Stimulated activated CD4-positive, alpha-beta T cell treated with anti-CD3 and anti-CD28 coated beads, Interleukin-4, amount 100 ng/mL, for 4 hours (primary cell): ENCODE data around the gene AATK.

Source experiments
- DNase-seq, 2 experiments: peaks; one replicate each; pipeline ENCODE4 v3.0.0-alpha.2; 2020

AATK gene

DNA sequence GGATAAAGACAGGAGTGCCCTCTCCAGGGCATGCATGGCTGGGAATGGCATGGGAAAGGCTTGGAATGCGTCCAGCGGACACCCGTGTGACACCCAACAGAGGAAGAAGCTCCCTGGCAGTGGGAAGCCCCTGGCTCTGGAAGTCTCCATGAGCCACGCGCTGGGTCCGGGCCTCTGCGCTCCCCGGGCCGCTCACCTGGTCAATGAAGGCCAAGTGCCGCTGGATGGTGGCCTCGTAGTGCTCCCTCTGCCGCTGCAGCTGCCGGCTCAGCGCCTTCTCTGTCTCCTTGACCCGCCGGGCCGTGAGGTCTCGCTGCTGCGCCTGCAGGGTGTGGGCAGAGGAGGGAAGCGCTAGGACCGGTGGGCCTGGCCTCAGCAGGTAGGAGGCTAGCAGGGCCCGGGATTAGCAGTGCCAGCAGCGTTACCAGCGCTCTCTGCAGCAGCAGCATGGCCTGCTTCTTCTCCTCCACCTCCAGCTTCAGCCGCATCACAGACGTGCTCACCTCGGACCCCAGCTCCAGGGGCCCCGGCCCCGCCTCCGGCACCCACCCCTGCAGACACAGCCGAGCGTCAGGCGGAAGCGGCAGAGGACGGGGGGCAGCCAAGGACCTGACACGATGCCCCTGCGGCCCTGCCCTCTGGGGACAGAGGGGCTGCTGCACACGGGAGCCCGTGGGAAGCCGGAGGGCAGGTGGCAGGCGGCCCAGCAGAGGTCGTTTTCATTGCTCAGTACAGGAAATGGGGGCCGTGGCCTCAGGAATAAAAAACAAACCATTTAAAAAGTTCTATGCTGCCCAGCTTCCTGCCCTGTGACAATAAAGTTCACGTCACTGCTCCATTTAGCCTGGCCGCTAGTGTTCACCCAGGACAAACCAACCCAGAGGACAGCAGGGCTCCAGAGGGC lies 30.7 kb upstream of the AATK start:
- DNase-seq: no peak

GRCh38 chr17:81195941-81196495 lies 30.0 kb upstream of the AATK start:
- DNase-seq: no peak

DNA sequence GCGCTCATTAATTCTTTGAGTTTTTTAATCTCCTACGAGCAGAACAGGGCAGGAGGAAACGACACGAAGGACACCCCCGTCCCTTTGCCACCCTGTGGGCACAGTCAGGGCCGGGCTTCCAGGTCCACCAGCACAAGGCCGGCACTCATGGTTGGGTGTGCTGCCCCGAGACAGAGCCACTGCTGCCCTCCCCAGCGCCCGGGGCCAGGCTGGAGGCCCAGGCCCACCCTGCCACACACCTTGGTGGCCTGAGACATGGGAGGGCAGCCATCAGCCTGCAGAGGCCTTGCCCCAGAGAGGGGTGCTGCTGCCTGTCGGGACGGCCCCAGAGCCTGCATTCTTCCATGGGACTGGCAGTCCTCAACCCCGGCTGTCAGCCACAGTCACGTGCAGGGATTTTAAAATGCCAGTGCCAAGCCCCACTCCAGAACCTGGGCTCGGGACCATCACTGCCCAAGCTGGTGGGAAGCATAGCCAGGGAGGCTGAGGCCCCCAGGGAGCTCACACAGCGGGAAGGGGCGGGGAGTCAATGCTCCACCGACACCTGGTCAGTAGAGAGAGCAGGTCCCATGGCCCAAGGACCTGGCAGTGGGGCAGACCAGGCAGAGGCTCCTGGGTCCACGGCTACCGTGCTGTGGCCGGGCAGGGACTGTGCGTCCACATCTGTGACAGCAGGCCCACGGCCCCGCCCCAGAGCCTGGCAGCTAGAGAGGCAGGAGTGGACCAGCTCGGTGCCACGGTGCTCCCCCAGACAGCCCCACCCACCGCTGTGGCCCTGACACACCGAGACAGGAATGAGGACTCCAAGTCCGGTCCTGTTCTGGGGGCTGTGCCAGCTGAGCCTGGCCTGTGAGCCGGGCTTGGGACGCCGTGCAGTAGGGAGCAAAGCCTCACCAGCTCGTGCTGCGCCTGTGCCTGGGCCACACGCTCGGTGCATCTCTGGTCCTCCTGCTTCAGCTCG lies 29.2 kb upstream of the AATK start:
- DNase-seq: no peak

GRCh38 chr17:81194225-81194760 lies 28.3 kb upstream of the AATK start:
- no peak for DNase-seq

DNA sequence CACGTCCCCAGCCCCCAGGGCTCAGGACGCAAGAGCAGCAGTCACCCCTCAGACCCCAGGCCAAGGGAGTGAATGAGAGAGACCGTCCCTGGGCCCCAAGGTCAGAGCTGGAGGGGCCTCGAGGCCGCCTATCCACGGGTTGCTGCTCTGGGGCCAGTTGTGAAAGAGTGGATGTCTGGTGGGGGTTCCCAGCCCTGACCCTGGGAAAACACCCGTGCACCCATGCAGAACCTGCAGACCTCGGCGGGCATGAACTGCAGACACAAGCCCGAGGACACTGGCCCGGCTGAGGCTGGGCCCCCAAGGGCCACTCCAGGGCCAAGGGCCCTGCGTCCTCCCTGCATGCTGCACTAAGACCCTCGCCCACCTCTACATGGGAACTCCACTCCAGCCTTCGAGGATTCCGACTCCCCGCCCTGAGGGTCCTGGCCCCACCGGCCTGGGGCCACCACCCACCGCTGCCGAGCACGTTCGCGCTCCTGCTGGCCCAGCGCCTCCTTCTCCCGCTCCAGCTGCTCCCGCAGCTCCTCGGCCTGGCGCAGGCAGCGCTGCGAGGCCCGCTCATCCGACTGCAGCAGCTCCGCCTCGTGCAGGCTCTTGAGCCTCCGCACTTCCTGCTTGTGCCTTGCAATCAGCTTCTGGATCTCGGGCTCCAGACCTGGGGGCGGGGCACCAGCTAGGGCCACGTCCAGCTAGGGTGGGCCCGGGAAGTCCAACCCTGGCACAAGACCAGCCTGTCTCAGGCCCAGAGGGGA lies 27.6 kb upstream of the AATK start:
- DNase-seq: no peak

DNA sequence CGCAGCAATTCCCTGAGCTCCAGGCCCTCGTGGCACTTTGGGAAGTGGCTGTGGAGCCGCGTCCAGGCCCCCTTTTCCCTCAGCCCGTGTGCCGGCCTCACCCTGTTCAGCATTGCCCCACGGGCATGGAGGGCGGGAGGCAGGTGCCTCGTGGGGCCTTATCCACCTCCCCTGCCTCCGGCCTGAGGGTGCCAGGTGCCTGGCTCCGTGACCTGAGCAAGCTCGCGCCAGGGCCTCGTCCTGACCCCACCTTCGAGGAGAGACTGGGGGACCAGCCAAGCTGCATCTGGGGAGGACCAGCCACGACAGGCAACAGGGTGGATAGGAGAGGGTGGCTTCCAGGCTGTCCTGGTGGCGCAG lies 27.0 kb upstream of the AATK start:
- no peak for DNase-seq

- no peak for DNase-seq
Measured at GRCh38 chr17:81192386-81193050, 26.5 kb upstream of the AATK start.

DNA sequence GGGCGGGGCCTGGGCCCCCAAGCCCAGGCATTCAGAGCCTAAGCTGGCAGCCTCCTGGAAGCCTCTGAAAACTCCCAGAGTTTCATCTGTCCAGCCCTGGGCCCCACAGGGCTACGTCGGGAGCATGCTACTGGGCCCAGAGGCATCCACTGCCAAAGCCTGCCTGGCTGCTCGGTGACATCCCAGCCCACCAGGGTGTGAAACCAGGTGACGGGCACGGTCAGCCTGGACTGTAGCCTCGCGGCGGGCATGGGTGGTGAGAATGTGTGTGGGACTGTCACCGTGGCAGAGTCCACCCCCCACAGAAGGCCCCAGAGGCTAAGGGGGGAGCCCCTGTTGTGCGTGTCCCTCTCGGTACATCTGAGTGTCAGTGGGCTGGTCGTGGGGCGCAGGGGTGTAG lies 25.6 kb upstream of the AATK start:
- DNase-seq: no peak

GRCh38 chr17:81191116-81191515 lies 25.1 kb upstream of the AATK start:
- no peak for DNase-seq

DNA sequence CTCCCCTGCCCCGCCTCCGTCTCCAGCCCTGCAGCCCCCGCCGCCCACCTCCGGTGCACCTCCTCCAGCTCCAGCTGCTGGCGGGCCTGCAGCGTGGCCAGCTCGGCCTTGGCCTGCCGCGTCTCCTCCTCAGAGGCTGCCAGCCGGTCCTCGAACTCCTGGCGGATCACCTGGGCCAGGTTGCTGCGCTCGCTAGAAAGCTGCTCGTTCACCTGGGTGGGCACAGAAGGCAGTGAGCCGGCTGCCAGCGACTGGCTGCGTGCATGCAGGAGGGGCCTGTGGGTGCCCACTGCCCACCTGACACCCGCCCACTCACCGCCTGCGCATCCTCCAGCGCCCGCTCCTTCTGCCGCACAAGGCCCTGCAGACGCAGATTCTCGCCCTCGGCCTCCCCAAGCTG lies 24.6 kb upstream of the AATK start:
- DNase-seq: no peak

DNA sequence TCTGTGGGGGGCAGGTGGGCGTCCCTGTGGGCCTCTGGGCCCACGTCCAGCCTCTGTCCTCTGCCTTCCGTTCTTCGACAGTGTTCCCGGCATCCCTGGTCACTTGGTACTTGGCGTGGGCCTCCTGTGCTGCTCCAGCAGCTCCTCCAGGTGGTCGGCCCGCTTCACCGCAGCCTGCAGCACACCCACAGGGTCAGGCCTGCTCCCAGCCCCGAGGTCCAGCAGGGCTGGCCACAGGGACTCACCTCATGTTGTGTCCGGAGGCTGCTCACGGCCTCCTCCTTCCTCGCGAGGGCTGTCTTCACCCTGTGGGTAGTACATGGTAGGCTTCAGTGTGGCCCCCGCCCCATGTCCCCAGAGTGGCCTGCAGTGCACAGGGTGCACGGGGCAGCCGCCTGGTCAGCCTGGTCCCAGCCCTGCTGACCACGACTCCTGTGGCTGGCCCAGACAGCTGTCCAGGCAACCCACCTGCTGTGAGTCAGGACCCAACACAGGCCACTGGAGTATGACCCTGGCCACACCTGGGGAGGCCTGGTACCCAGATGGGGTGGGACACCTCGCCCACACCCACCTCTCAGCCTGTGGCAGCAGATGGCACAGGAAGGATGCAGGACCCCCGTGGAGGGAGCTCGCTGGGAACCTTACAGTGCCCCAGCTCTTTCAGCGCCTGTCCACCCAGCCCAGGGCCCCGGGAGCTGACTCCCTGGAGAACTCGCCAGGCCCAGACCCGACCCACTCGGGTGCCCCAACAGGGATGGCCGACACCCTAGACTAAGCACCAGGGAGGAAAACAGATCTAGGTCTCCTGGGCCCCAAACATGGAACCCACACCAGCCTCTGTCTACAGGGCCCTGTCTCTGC lies 23.9 kb upstream of the AATK start:
- DNase-seq: no peak

GRCh38 chr17:81189016-81189415 lies 23.0 kb upstream of the AATK start:
- DNase-seq: no peak

GRCh38 chr17:81188491-81188840 lies 22.4 kb upstream of the AATK start:
- DNase-seq: no peak

- no peak for DNase-seq
Measured at GRCh38 chr17:81187586-81188490, 21.8 kb upstream of the AATK start.

GRCh38 chr17:81187120-81187519 lies 21.1 kb upstream of the AATK start:
- DNase-seq: no peak

DNA sequence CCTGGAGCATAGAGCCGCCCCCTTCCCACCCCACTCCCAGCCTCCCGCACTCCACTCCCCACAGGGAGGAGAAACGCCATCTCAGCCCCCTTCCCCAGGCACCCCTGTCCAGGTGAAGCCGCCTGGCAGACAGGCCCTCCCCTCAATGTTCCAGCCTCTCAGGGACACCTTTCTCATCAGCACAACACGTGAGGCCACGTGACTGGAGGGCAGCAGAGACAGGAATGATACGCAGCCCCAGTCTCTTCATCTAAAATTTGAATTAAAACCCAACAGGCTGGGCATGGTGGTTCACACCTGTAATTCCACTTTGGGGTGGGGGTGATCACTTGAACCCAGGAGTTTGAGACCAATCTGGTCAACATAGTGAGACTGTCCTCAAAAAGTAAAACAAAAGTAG lies 20.2 kb upstream of the AATK start:
- no peak for DNase-seq

DNA sequence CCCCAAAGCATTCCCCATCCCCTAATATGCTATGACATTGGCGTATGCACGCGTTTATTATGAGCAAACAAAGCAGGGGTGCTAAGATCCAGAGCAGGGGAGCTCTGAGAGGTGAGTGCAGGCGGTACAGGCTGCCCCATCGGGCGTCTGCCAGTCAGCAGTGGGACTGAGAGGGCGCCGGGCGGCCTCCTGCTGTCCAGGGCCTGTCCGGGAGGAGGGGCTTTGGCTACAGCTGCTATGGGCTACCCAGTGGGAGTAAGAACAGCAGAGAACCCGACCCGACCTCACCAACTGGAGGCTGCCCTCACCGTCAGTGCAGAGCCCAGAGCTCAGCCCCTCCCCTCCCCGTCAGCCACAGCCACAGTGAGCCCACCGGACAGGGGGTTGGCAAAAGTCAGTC lies 18.5 kb upstream of the AATK start:
- DNase-seq: no peak

GRCh38 chr17:81183807-81184206 lies 17.8 kb upstream of the AATK start:
- no peak for DNase-seq

DNA sequence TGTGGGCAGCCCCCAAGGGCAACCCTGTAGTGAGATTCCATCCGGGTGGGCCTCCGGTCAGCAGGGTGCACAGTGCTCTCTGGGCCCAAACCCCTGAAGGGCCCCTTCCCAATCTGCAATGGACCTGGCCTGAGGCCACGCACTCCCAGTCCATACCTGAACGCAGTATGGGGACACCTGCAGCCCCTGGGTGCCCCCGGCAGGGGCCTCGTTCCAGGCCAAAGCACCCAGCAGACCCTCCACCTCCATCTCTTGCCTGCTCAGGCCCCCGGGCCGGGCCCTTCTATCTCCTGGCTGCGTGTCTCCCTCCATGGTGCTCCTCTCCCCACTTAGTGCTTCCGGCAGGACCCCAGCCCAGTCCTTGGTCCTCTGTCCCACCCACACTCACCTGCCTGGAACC lies 17.3 kb upstream of the AATK start:
- no peak for DNase-seq

DNA sequence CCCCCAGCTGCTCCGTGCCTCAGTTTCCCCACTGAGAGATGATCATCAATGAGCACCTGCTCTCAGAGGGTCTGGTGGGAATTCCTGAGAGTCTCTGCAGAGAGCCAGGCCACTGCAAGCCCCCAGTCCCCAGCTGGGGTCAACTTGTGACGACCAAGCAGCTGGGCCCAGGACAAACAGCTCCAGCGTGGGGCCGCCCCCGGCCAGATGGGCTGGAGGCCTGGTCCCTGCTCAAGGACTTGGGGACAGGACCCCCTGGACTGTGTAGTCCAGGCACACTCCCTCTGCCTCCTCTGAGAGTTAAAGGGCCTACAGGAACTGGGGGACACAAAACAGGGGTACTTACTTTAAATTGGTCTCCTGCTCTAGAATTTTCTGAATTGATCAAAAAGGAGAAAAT lies 16.6 kb upstream of the AATK start:
- DNase-seq: no peak
